Lower leg skin (tissue), 3 donors: ENCODE data around the gene AHNAK2.

Experiments
- POLR2A ChIP-seq, 2 donors: fragments of 450-650 bp; IDR thresholded peaks; one replicate each; pipeline ENCODE4 v1.6.1; 2016 to 2017; ENCODE audit warnings: antibody characterized with exemption in 2 of 2, mild to moderate bottlenecking in 1 of 2, moderate library complexity in 1 of 2
- TF ChIP-seq, protein P1 (sequence below), 3 donors: fragments of 450-650 bp; IDR thresholded peaks; one replicate each; pipeline ENCODE4 v1.5.1; 2016; ENCODE audit warnings: antibody characterized with exemption in 3 of 3, mild to moderate bottlenecking in 3 of 3, moderate library complexity in 2 of 3

DNA sequence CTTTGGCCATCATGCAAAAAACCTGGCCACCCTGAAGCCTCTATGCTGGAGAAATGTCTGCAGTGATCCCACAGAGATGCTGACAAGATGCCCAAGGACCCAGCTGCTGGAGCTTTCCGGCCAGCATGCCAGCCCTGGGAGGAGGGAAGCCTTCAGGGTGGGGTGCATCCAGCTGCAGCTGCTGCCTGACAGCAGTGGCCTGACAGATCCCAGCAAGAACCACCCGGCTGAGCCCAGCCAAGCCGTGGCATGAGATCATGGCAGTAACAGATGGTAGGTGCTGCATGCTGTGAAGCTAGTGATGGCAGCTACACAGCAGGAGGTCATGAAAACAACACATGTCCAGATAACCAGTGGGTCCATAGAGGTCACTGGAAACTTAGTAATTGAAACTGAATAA lies 21.2 kb upstream of the AHNAK2 start:
- TF ChIP-seq, protein P1, sequence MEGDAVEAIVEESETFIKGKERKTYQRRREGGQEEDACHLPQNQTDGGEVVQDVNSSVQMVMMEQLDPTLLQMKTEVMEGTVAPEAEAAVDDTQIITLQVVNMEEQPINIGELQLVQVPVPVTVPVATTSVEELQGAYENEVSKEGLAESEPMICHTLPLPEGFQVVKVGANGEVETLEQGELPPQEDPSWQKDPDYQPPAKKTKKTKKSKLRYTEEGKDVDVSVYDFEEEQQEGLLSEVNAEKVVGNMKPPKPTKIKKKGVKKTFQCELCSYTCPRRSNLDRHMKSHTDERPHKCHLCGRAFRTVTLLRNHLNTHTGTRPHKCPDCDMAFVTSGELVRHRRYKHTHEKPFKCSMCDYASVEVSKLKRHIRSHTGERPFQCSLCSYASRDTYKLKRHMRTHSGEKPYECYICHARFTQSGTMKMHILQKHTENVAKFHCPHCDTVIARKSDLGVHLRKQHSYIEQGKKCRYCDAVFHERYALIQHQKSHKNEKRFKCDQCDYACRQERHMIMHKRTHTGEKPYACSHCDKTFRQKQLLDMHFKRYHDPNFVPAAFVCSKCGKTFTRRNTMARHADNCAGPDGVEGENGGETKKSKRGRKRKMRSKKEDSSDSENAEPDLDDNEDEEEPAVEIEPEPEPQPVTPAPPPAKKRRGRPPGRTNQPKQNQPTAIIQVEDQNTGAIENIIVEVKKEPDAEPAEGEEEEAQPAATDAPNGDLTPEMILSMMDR (IDR thresholded peaks at IDR 0.05), result no peak
- TF ChIP-seq POLR2A (IDR thresholded peaks at IDR 0.05), result no peak
